IgD-negative memory B cell (primary cell): Measurements from ENCODE around the gene SGMS1. TPM values are rescaled to one million over a fixed set of nuclear protein-coding genes. Genes with fewer than 3 reads are reported as not detected.
A peak's percentile ranks its signal among the peaks of the same experiment; 100 is the strongest.
"Not testable (repeated sequence)": the region's sequence is repeated elsewhere in the genome, so short reads cannot be mapped to it uniquely, and the experiment has no call there.

Experiments used
- H3K27ac Mint-ChIP-seq, 3 donors: one replicate each; pipeline ENCODE4 v1.8.0; 2020 to 2022; ENCODE audit warnings: mild to moderate bottlenecking in 3 of 3, mixed read lengths in 3 of 3, moderate library complexity in 1 of 3
- H3K27me3 Mint-ChIP-seq: one replicate; pipeline ENCODE4 v1.8.0; 2021; ENCODE audit warnings: mixed read lengths
- H3K36me3 Mint-ChIP-seq: one replicate; pipeline ENCODE4 v1.8.0; 2020; ENCODE audit warnings: mild to moderate bottlenecking, mixed read lengths
- H3K4me1 Mint-ChIP-seq, 3 donors: one replicate each; pipeline ENCODE4 v1.8.0; 2020 to 2022; ENCODE audit warnings: mixed read lengths in 3 of 3, mild to moderate bottlenecking in 1 of 3
- H3K4me3 Mint-ChIP-seq, 4 donors: one replicate each; pipeline ENCODE4 v1.8.0; 2020 to 2022; ENCODE audit warnings: mild to moderate bottlenecking in 4 of 4, mixed read lengths in 4 of 4, moderate library complexity in 3 of 4
- H3K9me3 Mint-ChIP-seq, 3 donors: one replicate each; pipeline ENCODE4 v1.8.0; 2020 to 2021; ENCODE audit warnings: mixed read lengths in 3 of 3, mild to moderate bottlenecking in 1 of 3
- polyA plus RNA-seq: library from polyadenylated mRNA; unstranded; fragments of 300-500 nt; fragmentation: Illumina TruSeq; gene quantifications from one replicate; pipeline ENCODE4 v1.2.3, GENCODE V29; 2021

Gene SGMS1
- polyA plus RNA-seq, 1 donor from 2014 or later = 12.4 TPM

GRCh38 chr10:50568750-50569149 is 55.0 kb downstream of the SGMS1 start:
- H3K4me3 Mint-ChIP-seq, H3K9me3 Mint-ChIP-seq, H3K27me3 Mint-ChIP-seq, H3K36me3 Mint-ChIP-seq, H3K27ac Mint-ChIP-seq: not testable (repeated sequence)
- peaks cover 6 to 13% (median 11%) of the 10 kb centered on the region in 3 donors for H3K4me1 Mint-ChIP-seq

- H3K4me3 Mint-ChIP-seq = no peak overlapping the region
- H3K36me3 Mint-ChIP-seq = peaks cover 4% of the 10 kb centered on the region
- H3K27ac Mint-ChIP-seq = no peak overlapping the region
- no peaks in the 10 kb centered on the region for H3K27me3 Mint-ChIP-seq
- no peaks in the 10 kb centered on the region for H3K9me3 Mint-ChIP-seq
- peaks cover 2 to 5% (median 3%) of the 10 kb centered on the region in 3 donors for H3K4me1 Mint-ChIP-seq
These were observed 56.4 kb downstream of the SGMS1 start for GRCh38 chr10:50567384-50567783.

GRCh38 chr10:50566150-50566549 is 57.6 kb downstream of the SGMS1 start:
- Mint-ChIP-seq H3K27me3 (no peaks in the 10 kb centered on the region), H3K4me3 (no peak overlapping the region), H3K4me1 (peaks cover 3 to 13% (median 4%) of the 10 kb centered on the region in 3 donors), H3K36me3 (peaks cover 4% of the 10 kb centered on the region), H3K27ac (no peak overlapping the region), H3K9me3 (no peaks in the 10 kb centered on the region)

DNA sequence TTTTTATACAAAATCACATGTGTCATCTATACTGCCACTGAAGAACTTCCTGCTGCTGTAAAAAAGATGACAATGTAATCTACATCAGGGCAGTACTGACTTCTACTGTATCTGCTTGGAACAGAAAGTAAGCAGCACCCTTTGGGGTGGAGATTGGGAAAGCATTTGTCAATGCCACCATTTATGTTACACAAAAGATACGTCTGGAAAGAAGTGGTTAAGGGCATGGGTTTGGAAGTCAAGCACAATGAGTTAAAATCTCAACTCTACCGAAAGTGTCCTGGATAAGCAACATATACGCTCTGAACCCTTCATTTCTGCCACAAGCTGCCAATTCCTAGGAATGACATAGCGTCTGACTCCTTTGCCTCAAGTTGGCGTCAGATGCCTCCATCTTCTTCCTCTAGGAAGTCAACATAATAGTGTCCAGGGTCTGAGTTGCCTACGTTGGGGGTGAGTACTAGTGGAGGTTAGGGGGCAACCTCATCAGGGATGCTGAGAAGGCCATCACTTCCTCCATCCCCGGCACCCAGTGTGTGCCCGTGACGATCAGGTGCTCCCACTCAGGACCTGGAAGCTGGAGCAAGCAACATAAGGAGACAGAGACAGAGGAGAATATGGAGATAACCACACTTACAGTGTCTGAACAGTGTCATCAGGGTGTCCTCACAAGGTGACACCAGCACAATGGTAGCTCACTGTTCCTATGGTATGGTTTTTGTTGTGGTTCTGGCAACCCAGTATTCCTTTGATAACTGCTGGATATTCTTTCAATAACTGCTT is 58.3 kb downstream of the SGMS1 start:
- no peaks in the 10 kb centered on the region for H3K27me3 Mint-ChIP-seq
- H3K4me3 Mint-ChIP-seq = no peak overlapping the region
- H3K27ac Mint-ChIP-seq = no peak overlapping the region
- no peaks in the 10 kb centered on the region for H3K9me3 Mint-ChIP-seq
- peaks cover 4% of the 10 kb centered on the region for H3K36me3 Mint-ChIP-seq
- peaks cover 3 to 13% (median 4%) of the 10 kb centered on the region in 3 donors for H3K4me1 Mint-ChIP-seq

DNA sequence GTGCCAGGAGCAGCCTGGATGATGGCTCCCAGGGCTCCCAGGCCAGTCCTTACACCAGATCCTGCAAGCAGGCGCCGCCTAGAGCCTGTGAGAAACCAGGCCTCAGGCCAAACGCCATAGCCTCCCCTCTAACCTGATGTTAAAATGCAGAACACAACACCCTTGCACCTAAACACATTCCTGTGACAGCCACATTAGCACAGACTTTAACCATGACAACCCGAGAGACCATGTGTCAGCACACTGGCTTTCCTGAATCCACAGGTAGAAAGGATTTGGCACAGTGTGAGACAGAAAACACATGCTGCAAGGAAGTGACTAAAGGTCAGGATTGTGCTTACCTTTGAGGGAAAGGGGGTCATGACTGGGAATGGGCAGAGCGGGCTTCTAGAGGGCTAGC is 59.9 kb downstream of the SGMS1 start:
- H3K27me3 Mint-ChIP-seq = no peaks in the 10 kb centered on the region
- H3K27ac Mint-ChIP-seq = no peak overlapping the region
- H3K36me3 Mint-ChIP-seq = peaks cover 4% of the 10 kb centered on the region
- no peak overlapping the region for H3K4me3 Mint-ChIP-seq
- no peaks in the 10 kb centered on the region for H3K9me3 Mint-ChIP-seq
- peaks cover 3 to 13% (median 4%) of the 10 kb centered on the region in 3 donors for H3K4me1 Mint-ChIP-seq

DNA sequence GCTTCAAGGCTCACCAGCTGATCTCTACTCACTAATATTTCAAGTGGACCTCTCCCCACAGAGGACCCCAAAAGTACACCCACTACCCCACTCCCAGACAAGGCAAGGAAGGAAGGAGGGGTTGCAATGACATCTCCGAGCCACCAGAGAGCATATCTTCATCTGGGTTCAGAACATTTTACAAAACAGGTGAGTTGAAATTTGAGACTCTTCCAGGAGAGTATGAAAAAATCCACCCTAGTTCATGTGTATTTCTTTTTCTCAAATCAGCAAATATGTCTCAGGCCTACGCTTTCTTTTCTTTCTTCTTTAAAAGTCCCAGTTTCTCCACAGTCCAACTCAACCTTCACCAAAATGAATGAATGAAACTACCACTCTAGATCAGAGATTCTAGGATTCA is 61.9 kb downstream of the SGMS1 start:
- no peak overlapping the region for H3K4me3 Mint-ChIP-seq
- peaks cover 4% of the 10 kb centered on the region for H3K36me3 Mint-ChIP-seq
- H3K27me3 Mint-ChIP-seq = no peaks in the 10 kb centered on the region
- peaks cover 3 to 18% (median 6%) of the 10 kb centered on the region in 3 donors for H3K4me1 Mint-ChIP-seq
- H3K27ac Mint-ChIP-seq = no peak overlapping the region
- no peaks in the 10 kb centered on the region for H3K9me3 Mint-ChIP-seq

DNA sequence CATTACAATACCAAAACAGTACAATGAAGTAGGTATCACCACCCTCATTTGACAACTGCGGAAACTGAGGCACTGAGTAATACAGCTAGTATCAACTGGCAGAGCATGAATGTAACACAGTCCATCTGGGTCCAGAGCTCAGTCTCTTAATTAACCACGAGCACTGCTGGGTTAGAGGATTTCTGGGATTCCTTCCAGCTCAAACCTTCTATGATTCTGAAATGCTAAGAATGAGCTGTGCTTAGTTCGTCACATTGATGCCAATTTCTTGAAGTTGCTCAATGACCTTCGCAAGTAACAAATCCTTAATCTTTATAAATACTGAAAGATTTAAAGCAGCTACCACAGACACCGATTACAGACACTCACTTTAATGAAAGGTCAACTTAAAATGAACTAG is 62.5 kb downstream of the SGMS1 start:
- Mint-ChIP-seq H3K27ac (no peak overlapping the region), H3K9me3 (no peaks in the 10 kb centered on the region), H3K4me3 (no peak overlapping the region), H3K36me3 (peaks cover 4% of the 10 kb centered on the region), H3K4me1 (peaks cover 3 to 18% (median 8%) of the 10 kb centered on the region in 3 donors), H3K27me3 (no peaks in the 10 kb centered on the region)

- Mint-ChIP-seq H3K36me3 (peaks cover 4% of the 10 kb centered on the region), H3K4me3 (no peak overlapping the region), H3K9me3 (no peaks in the 10 kb centered on the region), H3K27ac (no peak overlapping the region), H3K4me1 (peaks cover 8 to 18% (median 13%) of the 10 kb centered on the region in 3 donors), H3K27me3 (no peaks in the 10 kb centered on the region)
These were observed 63.4 kb downstream of the SGMS1 start for GRCh38 chr10:50560370-50560769.

DNA sequence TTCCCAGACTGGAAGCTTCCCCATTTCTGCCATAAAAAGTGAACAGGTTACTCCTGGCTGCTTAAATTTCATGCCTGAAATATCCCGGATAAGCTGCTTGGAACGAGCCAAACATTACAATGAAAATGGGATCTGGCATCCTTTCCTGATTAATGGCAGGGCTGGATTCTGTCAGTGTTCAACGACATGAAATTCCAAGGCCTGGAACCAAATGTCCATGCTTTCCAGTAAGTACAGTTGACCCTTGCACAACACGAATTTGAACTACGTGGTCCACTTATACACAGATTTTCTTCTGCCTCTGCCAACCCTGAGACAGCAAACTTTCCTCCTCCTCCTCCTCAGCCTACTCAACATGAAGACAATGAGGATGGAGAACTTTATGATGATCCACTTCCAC is 65.4 kb downstream of the SGMS1 start:
- Mint-ChIP-seq H3K36me3 (peaks cover 2% of the 10 kb centered on the region), H3K9me3 (no peaks in the 10 kb centered on the region), H3K27ac (no peak overlapping the region), H3K27me3 (no peaks in the 10 kb centered on the region), H3K4me1 (peaks cover 10 to 18% (median 15%) of the 10 kb centered on the region in 3 donors), H3K4me3 (no peak overlapping the region)

DNA sequence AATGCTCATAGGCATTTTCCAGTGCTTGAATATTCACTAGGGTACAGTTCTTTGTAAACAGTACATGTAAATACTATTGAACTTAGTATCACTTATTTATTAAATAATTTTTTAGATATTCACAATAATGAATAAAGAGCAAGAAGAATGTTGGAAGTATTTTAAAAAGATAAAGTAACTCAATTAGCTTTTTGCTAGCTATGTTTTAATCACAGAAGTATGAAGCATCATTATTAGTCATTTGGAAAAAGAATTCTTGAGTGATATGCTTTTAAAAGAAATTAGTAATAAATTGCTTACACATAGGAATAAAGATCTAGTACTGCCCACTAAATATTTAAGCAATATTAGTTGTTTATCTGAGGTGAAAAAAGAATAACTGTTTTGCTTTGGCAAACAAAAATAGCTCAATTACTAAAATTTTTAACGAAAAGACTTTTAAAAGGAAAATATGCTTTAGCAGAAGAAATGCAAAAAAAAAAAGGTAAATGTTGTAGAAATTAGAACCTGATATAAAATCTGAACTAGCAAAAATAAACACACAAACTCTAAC is 66.5 kb downstream of the SGMS1 start:
- Mint-ChIP-seq H3K4me1 (peaks cover 10 to 18% (median 15%) of the 10 kb centered on the region in 3 donors), H3K27me3 (no peaks in the 10 kb centered on the region), H3K9me3 (no peaks in the 10 kb centered on the region), H3K36me3 (no peaks in the 10 kb centered on the region), H3K4me3 (no peak overlapping the region), H3K27ac (no peak overlapping the region)

DNA sequence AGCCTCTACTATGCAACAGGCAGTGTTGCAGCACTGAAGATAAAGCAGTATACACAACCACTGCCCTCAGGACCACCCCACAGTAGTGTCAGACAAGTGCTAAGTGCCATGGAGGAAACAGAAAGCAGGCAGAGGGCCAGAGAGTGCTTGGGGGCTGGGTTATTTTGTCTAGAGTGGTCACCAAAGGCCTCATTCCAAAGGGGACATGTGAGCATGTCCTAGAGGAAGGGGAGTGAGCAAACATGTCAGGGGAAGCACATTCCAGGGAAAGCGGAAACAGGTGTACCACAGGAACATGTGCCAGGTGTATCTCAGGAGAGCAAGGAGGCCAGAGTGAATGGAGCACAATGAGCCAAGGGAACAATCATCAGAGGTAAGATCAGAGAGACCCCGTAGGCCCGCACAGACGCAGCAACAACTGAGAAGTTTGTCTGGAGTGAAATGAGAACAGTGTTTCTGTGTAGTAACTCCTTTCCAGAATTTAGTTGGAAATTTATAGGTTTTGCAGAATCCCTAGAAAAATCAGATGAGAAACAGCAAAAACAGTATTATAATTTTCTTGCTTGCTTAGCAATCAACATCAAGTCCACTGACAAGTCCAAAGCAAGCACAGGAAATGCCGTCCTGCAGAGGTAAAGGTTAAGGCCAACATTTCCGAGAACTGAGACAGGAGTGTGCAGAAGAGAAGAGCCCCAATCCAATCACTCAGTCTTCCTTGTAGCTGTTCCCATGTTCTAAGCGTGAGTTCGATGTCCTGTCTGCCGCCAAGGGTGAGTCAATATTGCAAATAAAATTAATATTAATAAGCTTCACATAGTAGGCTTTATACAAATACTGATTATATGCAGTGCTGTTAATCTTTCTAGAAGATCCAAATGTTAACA is 67.3 kb downstream of the SGMS1 start:
- Mint-ChIP-seq H3K4me1 (peaks cover 6 to 13% (median 11%) of the 10 kb centered on the region in 3 donors), H3K27me3 (no peaks in the 10 kb centered on the region)

GRCh38 chr10:50554995-50555568 is 68.7 kb downstream of the SGMS1 start:
- Mint-ChIP-seq H3K4me1 (peaks cover 8 to 19% (median 8%) of the 10 kb centered on the region in 3 donors), H3K9me3 (no peaks in the 10 kb centered on the region), H3K4me3 (no peak overlapping the region), H3K27me3 (no peaks in the 10 kb centered on the region), H3K27ac (peak overlapping the region in 1 of 3 donors; percentile 41), H3K36me3 (no peaks in the 10 kb centered on the region)

More for the DNA sequence above, 67.3 kb downstream of the SGMS1 start:
- Mint-ChIP-seq H3K4me3 (no peak overlapping the region), H3K27ac (peak overlapping the region in 2 of 3 donors; percentile 38 to 64), H3K36me3 (no peaks in the 10 kb centered on the region), H3K9me3 (no peaks in the 10 kb centered on the region)

GRCh38 chr10:50554376-50554994 is 69.3 kb downstream of the SGMS1 start:
- no peaks in the 10 kb centered on the region for H3K9me3 Mint-ChIP-seq
- H3K27ac Mint-ChIP-seq = no peak overlapping the region
- no peak overlapping the region for H3K4me3 Mint-ChIP-seq
- H3K4me1 Mint-ChIP-seq = peaks cover 8 to 19% (median 8%) of the 10 kb centered on the region in 3 donors
- no peaks in the 10 kb centered on the region for H3K27me3 Mint-ChIP-seq
- H3K36me3 Mint-ChIP-seq = no peaks in the 10 kb centered on the region

DNA sequence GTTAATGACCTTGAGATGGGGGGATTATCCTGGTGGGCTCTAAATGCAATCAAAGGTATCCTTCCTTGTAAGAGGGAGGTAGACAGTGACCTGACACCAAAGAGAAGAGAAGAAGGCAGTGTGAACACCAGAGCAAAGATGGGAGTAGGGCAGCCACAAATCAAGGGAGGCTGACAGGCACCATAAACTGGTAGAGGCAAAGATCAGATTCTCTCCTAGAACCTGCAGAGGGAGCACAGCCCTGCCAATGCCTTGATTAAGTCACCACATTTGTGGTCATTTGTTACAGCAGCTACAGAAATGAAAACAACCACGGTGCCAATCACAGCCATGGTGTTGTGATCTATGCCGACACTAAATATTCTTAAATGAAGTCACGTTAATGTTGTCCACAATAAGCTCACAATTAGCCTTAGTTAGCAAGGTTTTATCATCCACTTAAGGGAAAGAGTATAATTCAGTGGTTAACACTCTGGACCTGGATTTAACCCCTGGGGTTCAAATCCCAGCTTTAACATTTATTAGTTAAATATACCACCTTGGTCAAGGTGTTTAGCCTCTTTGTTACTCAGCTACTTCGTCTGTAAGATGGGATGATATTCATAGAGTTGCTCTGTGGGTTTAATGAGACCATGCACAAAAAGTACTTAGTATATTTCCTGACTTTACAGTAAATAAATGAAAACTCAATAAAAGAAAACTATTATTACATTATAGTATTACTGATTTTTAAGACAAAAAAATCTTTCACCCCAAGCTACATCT is 70.8 kb downstream of the SGMS1 start:
- H3K4me3 Mint-ChIP-seq = no peak overlapping the region
- no peaks in the 10 kb centered on the region for H3K9me3 Mint-ChIP-seq
- H3K27ac Mint-ChIP-seq = no peak overlapping the region
- H3K36me3 Mint-ChIP-seq = no peaks in the 10 kb centered on the region
- no peaks in the 10 kb centered on the region for H3K27me3 Mint-ChIP-seq
- peaks cover 12 to 28% (median 17%) of the 10 kb centered on the region in 3 donors for H3K4me1 Mint-ChIP-seq
